Fibroblast of skin of back (primary cell): ENCODE measurements around the gene FAM20C.

Experiments
- DNase-seq: peaks from one replicate; pipeline ENCODE4 v3.0.0-alpha.2; 2013

Gene FAM20C

DNA sequence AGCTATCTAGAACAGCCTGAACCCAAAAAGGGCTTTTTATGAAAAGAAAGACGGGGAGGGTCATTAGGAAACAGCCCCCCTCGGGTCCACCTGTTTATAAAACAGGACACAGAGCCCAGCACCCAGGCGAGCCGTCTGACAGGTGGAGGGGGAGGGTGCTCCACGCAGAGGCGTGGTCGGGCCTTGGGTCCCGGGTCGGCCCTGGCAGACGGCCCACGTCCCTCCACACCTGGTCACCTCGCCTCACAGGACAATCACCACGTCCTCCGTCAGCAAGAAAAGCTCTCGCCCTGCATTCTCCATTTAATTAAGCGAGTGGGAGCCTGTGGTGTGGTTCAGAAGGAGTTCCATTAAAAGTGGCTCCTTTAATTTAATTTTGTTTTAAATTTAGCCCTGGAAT lies 55.3 kb downstream of the FAM20C start:
- no peak for DNase-seq

GRCh38 chr7:248732-249435 lies 56.5 kb downstream of the FAM20C start:
- no peak for DNase-seq

- DNase-seq = no peak
Observed at GRCh38 chr7:249989-250388, 57.6 kb downstream of the FAM20C start.

- DNase-seq = no peak
Observed at GRCh38 chr7:250523-250922, 58.2 kb downstream of the FAM20C start.

DNA sequence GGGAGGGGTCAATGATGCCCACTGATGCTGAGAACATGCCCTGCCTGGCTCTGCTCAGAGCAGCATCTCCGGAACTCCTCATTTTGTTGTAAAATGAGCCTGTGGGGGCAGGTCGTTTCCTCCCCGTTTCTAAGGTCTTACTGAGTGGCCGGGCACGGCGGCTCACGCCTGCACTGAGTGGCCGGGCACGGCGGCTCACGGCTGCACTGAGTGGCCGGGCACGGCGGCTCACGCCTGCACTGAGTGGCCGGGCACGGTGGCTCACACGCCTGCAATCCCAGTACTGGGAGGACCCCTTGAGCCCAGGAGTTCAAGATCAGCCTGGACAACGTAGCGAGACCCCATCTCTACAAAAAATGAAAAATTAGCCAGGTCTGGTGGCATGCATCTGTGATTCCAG lies 58.6 kb downstream of the FAM20C start:
- DNase-seq = no peak

- no peak for DNase-seq
Observed at GRCh38 chr7:251446-252175, 59.2 kb downstream of the FAM20C start.

DNA sequence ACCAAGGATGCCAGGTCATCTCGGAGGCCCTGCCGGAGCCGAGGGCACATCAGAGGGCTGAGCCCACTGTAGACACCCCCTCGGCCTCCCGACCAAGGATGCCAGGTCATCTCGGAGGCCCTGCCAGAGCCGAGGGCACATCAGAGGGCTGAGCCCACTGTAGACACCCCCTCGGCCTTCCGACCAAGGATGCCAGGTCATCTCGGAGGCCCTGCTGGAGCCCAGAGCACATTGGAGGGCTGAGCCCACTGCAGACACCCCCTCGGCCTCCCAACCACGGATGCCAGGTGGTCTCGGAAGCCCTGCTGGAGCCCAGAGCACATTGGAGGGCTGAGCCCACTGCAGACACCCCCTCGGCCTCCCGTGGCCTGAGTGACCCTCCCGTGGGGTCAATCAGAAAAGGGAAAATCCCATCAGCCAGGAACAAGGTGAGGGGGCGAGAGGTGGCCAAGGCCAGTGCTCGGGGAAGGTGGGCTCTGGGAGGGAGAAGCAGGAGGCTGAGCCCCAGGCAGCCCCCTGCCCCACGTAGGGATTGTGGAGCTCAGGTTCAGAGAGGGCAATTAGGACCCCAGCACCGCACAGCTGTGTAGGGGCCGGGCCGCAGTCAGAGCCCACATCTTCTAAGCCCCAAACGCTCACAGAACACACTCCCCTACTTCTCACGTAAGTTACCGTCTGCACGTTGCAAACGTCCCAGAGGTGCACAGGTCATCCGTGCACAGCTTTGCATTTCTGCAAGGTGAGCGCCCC lies 60.0 kb downstream of the FAM20C start:
- DNase-seq = no peak

GRCh38 chr7:252981-253380 lies 60.6 kb downstream of the FAM20C start:
- no peak for DNase-seq

DNA sequence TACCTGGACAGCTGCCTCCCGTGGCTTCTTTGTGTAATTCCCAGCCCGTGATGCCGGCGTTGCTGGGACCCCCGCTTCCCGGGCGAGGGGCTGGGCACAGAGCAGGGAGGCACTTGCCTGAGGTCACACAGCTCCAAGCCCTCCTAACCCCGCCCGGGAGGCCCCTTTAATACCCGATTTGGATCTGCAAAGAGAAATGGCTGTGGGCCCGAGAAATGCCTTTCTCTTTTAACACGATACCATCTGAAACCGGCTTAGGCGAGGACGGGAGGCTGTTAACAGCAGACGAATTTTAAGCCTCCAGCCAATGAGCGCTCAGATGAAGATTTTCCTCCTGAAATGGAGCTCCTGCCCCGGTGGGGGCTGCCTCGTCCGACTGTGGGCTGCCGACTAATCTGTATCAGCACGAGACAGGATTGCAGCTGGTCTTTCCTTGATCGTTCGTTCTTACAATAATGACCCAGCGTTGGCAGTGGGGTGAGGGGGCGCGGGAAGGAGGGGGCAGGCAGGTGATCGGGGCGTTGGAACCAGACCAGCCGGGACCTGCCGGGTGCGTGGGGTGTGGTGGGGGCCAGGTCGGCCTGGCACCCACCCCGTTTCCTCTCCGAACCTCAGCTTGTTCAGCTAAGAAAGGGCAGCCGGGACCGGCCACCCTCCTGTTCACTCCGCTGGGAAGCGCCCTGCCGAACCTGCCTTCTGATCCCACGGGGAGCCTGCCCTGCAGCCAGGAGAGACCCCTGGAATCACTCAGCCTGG lies 61.4 kb downstream of the FAM20C start:
- DNase-seq = no peak

DNA sequence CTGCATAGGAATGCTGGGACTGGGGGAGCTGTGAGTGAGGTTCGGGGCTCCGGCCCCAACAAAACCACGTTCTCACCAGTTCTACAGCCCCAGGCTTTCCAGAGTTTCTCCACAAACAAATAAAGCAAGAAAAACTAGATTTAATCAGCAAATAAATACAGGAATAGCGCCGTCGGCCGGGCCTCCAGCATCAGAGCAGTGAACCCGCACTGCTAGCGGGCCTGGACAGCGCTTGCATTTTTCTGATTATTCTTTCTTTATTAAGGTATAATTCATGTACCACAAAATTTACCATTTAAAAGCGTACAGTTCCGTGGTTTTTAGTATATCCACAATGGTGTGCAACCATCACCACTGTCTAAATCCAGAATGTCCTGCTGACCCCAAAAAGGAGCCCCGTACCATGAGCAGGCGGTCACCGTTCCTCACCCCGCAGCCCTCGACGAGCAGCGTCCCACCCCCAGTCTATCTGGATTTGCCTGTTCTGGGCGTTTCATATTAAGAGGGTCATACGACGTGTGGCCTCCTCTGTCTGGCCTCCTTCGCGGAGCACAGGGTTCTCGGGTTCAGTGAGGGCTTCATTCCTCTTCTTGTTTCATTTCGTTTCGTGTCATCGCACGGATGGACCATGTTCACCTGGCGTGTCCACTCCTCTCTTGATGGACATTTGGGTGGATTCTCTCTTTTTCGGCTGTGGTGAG lies 62.1 kb downstream of the FAM20C start:
- no peak for DNase-seq

- no peak for DNase-seq
Observed at GRCh38 chr7:255038-255435, 62.7 kb downstream of the FAM20C start.

GRCh38 chr7:255721-256361 lies 63.5 kb downstream of the FAM20C start:
- DNase-seq = no peak

GRCh38 chr7:256461-256940 lies 64.1 kb downstream of the FAM20C start:
- no peak for DNase-seq

GRCh38 chr7:256981-257646 lies 64.7 kb downstream of the FAM20C start:
- no peak for DNase-seq

GRCh38 chr7:257647-257992 lies 65.2 kb downstream of the FAM20C start:
- no peak for DNase-seq

DNA sequence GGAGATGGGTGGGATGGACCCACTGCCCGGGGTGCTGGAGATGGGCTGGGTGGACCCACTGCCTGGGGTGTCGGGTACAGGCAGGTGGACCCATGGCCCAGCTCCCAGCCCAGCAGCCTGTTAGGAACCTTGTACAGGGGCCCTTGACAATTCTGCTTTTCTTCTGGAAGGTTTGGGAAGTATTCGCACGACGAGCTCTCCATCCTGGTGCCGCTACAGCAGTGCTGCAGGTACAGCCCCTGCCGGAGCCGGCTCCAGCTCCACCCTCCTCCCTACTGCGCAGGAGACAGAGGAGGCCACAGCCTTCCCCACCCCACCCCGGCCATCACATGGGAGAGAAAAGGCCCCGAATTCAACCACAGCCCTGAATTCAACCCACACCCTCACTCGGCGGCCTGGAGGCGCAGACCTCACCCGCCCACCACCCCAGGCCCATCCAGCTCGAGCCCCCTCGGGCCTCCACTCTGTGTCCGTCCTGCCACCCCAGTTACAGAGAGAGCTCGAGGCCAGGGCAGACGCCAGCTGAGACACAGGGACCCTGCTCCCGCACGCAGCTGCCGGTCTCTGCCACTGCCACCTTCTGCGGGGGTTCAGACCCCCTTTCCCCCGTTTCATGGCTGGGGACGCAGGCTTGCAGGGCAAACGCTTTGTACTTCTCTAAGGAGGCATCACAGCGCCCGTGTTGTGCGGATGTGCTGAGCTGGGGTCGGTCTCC lies 66.3 kb downstream of the FAM20C start:
- no peak for DNase-seq

DNA sequence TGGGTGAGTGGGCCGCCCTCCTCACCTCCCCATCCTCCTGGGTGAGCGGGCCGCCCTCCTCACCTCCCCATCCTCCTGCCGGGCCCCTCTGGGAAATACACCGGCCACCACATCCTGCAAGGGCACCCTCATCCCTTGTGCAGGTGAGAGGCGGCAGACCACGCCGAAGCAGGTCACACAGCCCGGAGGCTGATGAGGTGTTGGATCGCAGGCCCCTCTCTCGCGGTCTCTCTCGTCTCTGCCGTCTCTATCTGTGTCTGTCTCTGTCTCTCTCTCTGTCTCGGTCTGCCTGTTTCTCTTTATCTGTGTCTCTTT lies 66.8 kb downstream of the FAM20C start:
- DNase-seq = no peak

- no peak for DNase-seq
Observed at GRCh38 chr7:259751-260405, 67.5 kb downstream of the FAM20C start.

GRCh38 chr7:260441-261281 lies 68.3 kb downstream of the FAM20C start:
- DNase-seq = no peak
